Kidney epithelial cell (primary cell): ENCODE data around the gene CARD11. TPM values are rescaled to one million over a fixed set of nuclear protein-coding genes. Genes with fewer than 3 reads are reported as not detected.
A peak's percentile ranks its signal among the peaks of the same experiment; 100 is the strongest.

Experiments used
- DNase-seq: peaks from one replicate; pipeline ENCODE4 v3.0.0-alpha.2; 2010; ENCODE audit warnings: low read depth
- H3K27me3 ChIP-seq: 2 replicates; pipeline ENCODE4 v1.6.0; 2011; ENCODE audit warnings: low read length; ENCODE audit not compliant: control insufficient read depth, insufficient read depth
- H3K36me3 ChIP-seq: 2 replicates; pipeline ENCODE4 v1.5.1; 2011; ENCODE audit warnings: low read length; ENCODE audit not compliant: control insufficient read depth, insufficient read depth
- H3K4me3 ChIP-seq: 2 replicates; pipeline ENCODE4 v1.5.1; 2011; ENCODE audit warnings: low read depth, mild to moderate bottlenecking, control low read depth, low read length
- total RNA-seq: library from RNA; depleted of rRNA; stranded (reverse); fragments of >200 nt; gene quantifications from 2 replicates; pipeline ENCODE4 v1.2.3, GENCODE V29; 2015
- TF ChIP-seq, protein P1 (sequence below): IDR thresholded peaks from 2 replicates; pipeline ENCODE4 v1.5.1; 2011; ENCODE audit warnings: mild to moderate bottlenecking, moderate library complexity, low read length, control low read depth, inconsistent platforms; ENCODE audit not compliant: insufficient read depth, poor library complexity, severe bottlenecking

The CARD11 gene
- 31.0 and 31.4 TPM in 2 replicates for total RNA-seq

GRCh38 chr7:3043544-3044371 is at the start of gene CARD11:
Gene CARD11, minus strand, starts transcription at chr7:3043867. Its CDS starts 85,361 bp downstream, at chr7:2958506.
- Histone ChIP-seq H3K27me3 (no peaks in the 10 kb centered on the region), H3K36me3 (no peaks in the 10 kb centered on the region), H3K4me3 (peak within 1 kb of the TSS; percentile 65)
- TF ChIP-seq, protein P1, sequence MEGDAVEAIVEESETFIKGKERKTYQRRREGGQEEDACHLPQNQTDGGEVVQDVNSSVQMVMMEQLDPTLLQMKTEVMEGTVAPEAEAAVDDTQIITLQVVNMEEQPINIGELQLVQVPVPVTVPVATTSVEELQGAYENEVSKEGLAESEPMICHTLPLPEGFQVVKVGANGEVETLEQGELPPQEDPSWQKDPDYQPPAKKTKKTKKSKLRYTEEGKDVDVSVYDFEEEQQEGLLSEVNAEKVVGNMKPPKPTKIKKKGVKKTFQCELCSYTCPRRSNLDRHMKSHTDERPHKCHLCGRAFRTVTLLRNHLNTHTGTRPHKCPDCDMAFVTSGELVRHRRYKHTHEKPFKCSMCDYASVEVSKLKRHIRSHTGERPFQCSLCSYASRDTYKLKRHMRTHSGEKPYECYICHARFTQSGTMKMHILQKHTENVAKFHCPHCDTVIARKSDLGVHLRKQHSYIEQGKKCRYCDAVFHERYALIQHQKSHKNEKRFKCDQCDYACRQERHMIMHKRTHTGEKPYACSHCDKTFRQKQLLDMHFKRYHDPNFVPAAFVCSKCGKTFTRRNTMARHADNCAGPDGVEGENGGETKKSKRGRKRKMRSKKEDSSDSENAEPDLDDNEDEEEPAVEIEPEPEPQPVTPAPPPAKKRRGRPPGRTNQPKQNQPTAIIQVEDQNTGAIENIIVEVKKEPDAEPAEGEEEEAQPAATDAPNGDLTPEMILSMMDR, result no peak
- no peak for DNase-seq

- TF ChIP-seq, protein P1, result no peak
- no peaks in the 10 kb centered on the region for H3K36me3 ChIP-seq
- no peak overlapping the region for H3K4me3 ChIP-seq
- no peak for DNase-seq
- H3K27me3 ChIP-seq, result peaks cover 3% of the 10 kb centered on the region
These were observed 48.8 kb upstream of the CARD11 start for GRCh38 chr7:3092468-3092867.

DNA sequence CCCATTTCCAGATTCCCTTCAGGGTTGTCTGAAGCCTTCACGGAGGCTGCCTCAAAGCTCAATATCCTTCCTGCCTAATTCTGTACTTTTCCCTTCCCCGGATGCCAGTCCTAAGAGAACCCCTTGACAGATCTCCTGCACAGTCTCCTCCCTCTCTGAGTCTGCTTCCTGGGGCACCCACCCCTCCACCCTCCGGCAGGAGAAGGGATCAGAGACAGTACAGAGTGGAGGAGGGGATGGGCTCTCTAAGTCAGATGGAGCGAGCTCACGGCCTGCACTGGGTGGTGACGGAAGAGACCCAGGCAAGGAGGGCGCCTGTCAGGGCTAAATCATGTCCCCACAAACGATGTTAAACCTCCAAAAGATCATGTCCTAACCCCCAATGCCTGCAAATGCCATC is 48.0 kb upstream of the CARD11 start:
- H3K4me3 ChIP-seq, result no peak overlapping the region
- no peaks in the 10 kb centered on the region for H3K36me3 ChIP-seq
- TF ChIP-seq, protein P1, result no peak
- no peak for DNase-seq
- peaks cover 3% of the 10 kb centered on the region for H3K27me3 ChIP-seq

DNA sequence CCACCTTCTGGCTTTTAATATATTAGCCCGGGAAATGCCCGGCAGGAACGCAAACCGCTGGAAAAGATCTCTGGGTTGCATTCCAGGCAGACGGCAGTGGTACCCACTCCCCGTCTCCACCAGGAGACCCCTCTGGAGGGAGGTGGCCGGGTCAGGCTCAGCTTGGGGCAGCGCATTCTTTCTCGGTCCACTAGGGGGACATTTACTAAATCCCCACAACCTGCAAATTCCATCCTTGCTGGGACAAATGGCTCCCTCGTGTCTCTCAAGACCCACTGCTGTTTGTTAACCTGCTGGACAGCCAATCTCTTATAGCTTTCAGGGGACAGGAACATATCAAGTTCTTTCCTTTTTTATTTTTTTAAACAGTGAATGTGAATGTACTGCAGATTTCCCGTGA is 45.8 kb upstream of the CARD11 start:
- H3K4me3 ChIP-seq, result no peak overlapping the region
- peaks cover 3% of the 10 kb centered on the region for H3K27me3 ChIP-seq
- TF ChIP-seq, protein P1, result peak; percentile 35
- no peak for DNase-seq
- H3K36me3 ChIP-seq, result no peaks in the 10 kb centered on the region

DNA sequence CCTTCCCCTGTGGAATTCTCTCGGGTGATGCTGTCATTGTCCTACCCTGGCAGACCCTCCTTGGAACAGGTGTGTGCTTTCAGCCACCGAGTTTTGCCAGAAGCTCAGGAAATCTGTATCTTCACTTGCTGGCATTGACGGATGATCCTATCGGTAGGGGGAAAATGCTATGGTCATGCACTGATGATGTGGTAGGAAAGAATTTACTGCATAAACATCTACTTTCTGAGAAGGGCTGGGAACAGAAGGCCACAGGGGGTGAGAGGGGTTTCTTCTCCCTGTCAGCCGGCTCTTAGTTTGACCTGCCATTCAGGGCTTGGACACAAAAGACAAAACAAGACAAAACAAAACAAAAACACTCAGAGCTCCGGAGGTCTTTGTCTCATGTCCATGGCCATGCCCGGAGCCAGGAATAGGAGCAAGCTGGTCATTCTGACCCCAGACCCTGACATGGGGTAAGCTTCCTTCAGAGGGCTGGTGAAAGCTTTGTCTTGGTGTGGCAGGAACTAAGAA is 43.6 kb upstream of the CARD11 start:
- Histone ChIP-seq H3K27me3 (peaks cover 3% of the 10 kb centered on the region), H3K4me3 (no peak overlapping the region), H3K36me3 (no peaks in the 10 kb centered on the region)
- peak; percentile 25 for DNase-seq
- TF ChIP-seq, protein P1, result no peak
